HEK293 (cell line): ENCODE data around the gene MOSPD3.

Experiments
- CTCF ChIA-PET: fragments of 350-600 bp; formaldehyde crosslinking; extraction: SDS; loops from one replicate; lab custom pipeline; 2021; ENCODE audit warnings: antibody characterized with exemption; lab: Yijun Ruan, JAX
- POLR2A ChIA-PET: fragments of 300-600 bp; formaldehyde crosslinking; extraction: SDS; loops from one replicate; lab custom pipeline; 2020; ENCODE audit warnings: antibody characterized with exemption, inconsistent platforms; lab: Yijun Ruan, JAX
- H3K27ac ChIP-seq: fragments of 200-500 bp; sonication (Bioruptor generic); 2 replicates; pipeline ENCODE4 v1.5.1; 2014; ENCODE audit warnings: low read depth, low read length, control low read depth, inconsistent platforms; ENCODE audit errors: extremely low read depth
- H3K36me3 ChIP-seq, 2 experiments: fragments of 200-500 bp in 1 of 2; sonication (Bioruptor generic) in 1 of 2; 1 replicate in 1 of 2; 2 replicates in 1 of 2; pipeline ENCODE4 v1.5.1; 2014 to 2017; ENCODE audit warnings: inconsistent platforms in 2 of 2, low read length in 2 of 2; ENCODE audit not compliant: control insufficient read depth in 2 of 2, insufficient read depth in 1 of 2
- H3K4me1 ChIP-seq: fragments of 200-500 bp; sonication (Bioruptor generic); 2 replicates; pipeline ENCODE4 v1.5.1; 2014; ENCODE audit warnings: mild to moderate bottlenecking, low read length, inconsistent platforms; ENCODE audit not compliant: control insufficient read depth, insufficient read depth
- H3K4me3 ChIP-seq: 2 replicates; pipeline ENCODE4 v1.5.1; 2011; ENCODE audit warnings: low read depth, mild to moderate bottlenecking, control low read depth, low read length, moderate library complexity
- H3K9me3 ChIP-seq: fragments of 200-500 bp; sonication (Bioruptor generic); 2 replicates; pipeline ENCODE4 v1.5.1; 2014; ENCODE audit warnings: low read depth, low read length, inconsistent platforms; ENCODE audit not compliant: control insufficient read depth, insufficient read depth
- MYNN ChIP-seq: fragments of 450-650 bp; formaldehyde crosslinking; IDR thresholded peaks from 2 replicates; pipeline ENCODE4 v1.5.1; 2016; ENCODE audit warnings: missing biosample characterization, missing genetic modification characterization, borderline replicate concordance
- REPIN1 ChIP-seq: fragments of 450-650 bp; formaldehyde crosslinking; IDR thresholded peaks from 2 replicates; pipeline ENCODE4 v1.5.1; 2017; ENCODE audit warnings: missing biosample characterization, missing genetic modification characterization, low read depth
- YY1 ChIP-seq: fragments of 450-650 bp; formaldehyde crosslinking; IDR thresholded peaks from 2 replicates; pipeline ENCODE4 v1.5.1; 2018; ENCODE audit warnings: missing biosample characterization, missing genetic modification characterization
- ZBTB20 ChIP-seq: fragments of 450-650 bp; formaldehyde crosslinking; IDR thresholded peaks from 2 replicates; pipeline ENCODE4 v1.5.1; 2016; ENCODE audit warnings: missing biosample characterization, missing genetic modification characterization
- ZEB2 ChIP-seq: fragments of 450-650 bp; formaldehyde crosslinking; IDR thresholded peaks from 2 replicates; pipeline ENCODE4 v1.5.1; 2016; ENCODE audit warnings: missing biosample characterization, missing genetic modification characterization
- ZFP3 ChIP-seq: fragments of 450-650 bp; formaldehyde crosslinking; IDR thresholded peaks from 2 replicates; pipeline ENCODE4 v1.5.1; 2016; ENCODE audit warnings: low read depth, missing biosample characterization, missing genetic modification characterization
- ZNF10 ChIP-seq: fragments of 450-650 bp; formaldehyde crosslinking; IDR thresholded peaks from 2 replicates; pipeline ENCODE4 v1.5.1; 2017; ENCODE audit warnings: missing biosample characterization, missing genetic modification characterization
- ZNF146 ChIP-seq: fragments of 450-650 bp; formaldehyde crosslinking; IDR thresholded peaks from 2 replicates; pipeline ENCODE4 v1.5.1; 2016; ENCODE audit warnings: missing biosample characterization, missing genetic modification characterization
- ZNF174 ChIP-seq: fragments of 450-650 bp; formaldehyde crosslinking; IDR thresholded peaks from 2 replicates; pipeline ENCODE4 v1.5.0; 2017; ENCODE audit warnings: missing biosample characterization, mild to moderate bottlenecking, missing genetic modification characterization
- ZNF266 ChIP-seq: fragments of 450-650 bp; formaldehyde crosslinking; IDR thresholded peaks from 2 replicates; pipeline ENCODE4 v1.5.1; 2016; ENCODE audit warnings: missing biosample characterization, missing genetic modification characterization, low read depth
- ZNF274 ChIP-seq, 2 experiments: fragments of 200-500 bp in 1 of 2; fragments of 450-650 bp in 1 of 2; sonication (Bioruptor generic) in 1 of 2; formaldehyde crosslinking in 1 of 2; IDR thresholded peaks; 2 replicates each; pipeline versions ENCODE4 v1.5.1 to v1.6.1; 2014 to 2016; ENCODE audit warnings: borderline replicate concordance in 1 of 2, inconsistent platforms in 1 of 2, low read length in 1 of 2, missing biosample characterization in 1 of 2, missing genetic modification characterization in 1 of 2
- ZNF341 ChIP-seq: fragments of 450-650 bp; formaldehyde crosslinking; IDR thresholded peaks from 2 replicates; pipeline ENCODE4; 2016; ENCODE audit warnings: low read depth, missing biosample characterization, missing genetic modification characterization
- ZNF571 ChIP-seq: fragments of 450-650 bp; formaldehyde crosslinking; IDR thresholded peaks from 2 replicates; pipeline ENCODE4 v1.5.0; 2017; ENCODE audit warnings: missing biosample characterization, missing genetic modification characterization
- ZNF610 ChIP-seq: fragments of 450-650 bp; formaldehyde crosslinking; IDR thresholded peaks from 2 replicates; pipeline ENCODE4 v1.5.1; 2016; ENCODE audit warnings: missing biosample characterization, missing genetic modification characterization, borderline replicate concordance
- ZNF768 ChIP-seq: fragments of 450-650 bp; formaldehyde crosslinking; IDR thresholded peaks from 2 replicates; pipeline ENCODE4 v1.5.1; 2018; ENCODE audit warnings: missing biosample characterization, mild to moderate bottlenecking, missing genetic modification characterization
- ZNF792 ChIP-seq: fragments of 450-650 bp; formaldehyde crosslinking; IDR thresholded peaks from 2 replicates; pipeline ENCODE4 v1.5.1; 2016; ENCODE audit warnings: missing biosample characterization, missing genetic modification characterization
- TF ChIP-seq, protein P1 (sequence below): fragments of 450-650 bp; formaldehyde crosslinking; IDR thresholded peaks from 2 replicates; pipeline ENCODE4 v1.5.1; 2017; ENCODE audit warnings: missing biosample characterization, missing genetic modification characterization
- TF ChIP-seq, protein P2 (sequence below): fragments of 450-650 bp; formaldehyde crosslinking; IDR thresholded peaks from 2 replicates; pipeline ENCODE4 v1.5.1; 2016; ENCODE audit warnings: missing biosample characterization, missing genetic modification characterization
- TF ChIP-seq, protein P3 (sequence below): fragments of 450-650 bp; formaldehyde crosslinking; IDR thresholded peaks from 2 replicates; pipeline ENCODE4 v1.5.1; 2016; ENCODE audit warnings: missing biosample characterization, missing genetic modification characterization
- TF ChIP-seq, protein P4 (sequence below): fragments of 450-650 bp; formaldehyde crosslinking; IDR thresholded peaks from 2 replicates; pipeline ENCODE4 v1.5.1; 2016; ENCODE audit warnings: missing biosample characterization, missing genetic modification characterization, borderline replicate concordance
- TF ChIP-seq, protein P5 (sequence below): fragments of 450-650 bp; formaldehyde crosslinking; conservative IDR thresholded peaks from 2 replicates; pipeline ENCODE4 v1.5.1; 2016; ENCODE audit warnings: low read depth, missing biosample characterization, missing genetic modification characterization

The MOSPD3 gene

DNA sequence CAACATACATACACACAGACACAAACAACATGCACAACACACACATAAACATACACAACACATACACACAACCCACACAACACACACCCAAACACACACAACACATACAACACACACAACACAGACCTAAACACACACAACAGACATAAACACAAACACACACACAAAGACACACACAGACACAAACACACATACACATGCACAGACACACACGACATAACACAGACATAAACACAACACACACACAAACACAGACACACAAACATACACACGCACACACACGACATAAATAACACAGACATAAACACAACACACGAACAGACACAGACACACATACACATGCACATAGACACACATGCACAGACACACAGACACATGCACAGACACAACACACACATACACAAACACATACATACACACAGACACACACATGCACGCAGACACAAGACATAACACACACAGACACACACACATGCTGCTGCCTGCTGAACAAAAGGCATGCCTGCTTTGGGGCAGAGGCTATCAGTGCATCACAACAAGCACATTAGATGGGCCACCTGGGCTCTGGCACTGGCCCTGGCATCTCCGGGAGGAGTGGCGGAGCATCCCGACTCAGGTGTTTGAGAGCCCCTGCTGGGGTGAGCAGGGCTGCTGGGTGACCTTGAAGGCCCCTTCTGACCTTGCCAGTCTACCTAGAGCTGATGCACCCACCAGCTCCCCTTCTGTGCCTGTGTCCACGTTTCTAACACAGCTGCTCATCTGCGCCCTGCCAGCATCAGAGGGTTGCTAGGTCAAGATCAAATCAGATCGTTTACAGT is 31.7 kb upstream of the MOSPD3 start (continued):
- TF ChIP-seq, protein P1, sequence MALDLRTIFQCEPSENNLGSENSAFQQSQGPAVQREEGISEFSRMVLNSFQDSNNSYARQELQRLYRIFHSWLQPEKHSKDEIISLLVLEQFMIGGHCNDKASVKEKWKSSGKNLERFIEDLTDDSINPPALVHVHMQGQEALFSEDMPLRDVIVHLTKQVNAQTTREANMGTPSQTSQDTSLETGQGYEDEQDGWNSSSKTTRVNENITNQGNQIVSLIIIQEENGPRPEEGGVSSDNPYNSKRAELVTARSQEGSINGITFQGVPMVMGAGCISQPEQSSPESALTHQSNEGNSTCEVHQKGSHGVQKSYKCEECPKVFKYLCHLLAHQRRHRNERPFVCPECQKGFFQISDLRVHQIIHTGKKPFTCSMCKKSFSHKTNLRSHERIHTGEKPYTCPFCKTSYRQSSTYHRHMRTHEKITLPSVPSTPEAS (tag by site-specific recombination) = peak; percentile 92
- 0 out of 2 replicates have a peak, but pooled peaks have one; percentile 90 for TF ChIP-seq ZNF571 (tag by site-specific recombination)

DNA sequence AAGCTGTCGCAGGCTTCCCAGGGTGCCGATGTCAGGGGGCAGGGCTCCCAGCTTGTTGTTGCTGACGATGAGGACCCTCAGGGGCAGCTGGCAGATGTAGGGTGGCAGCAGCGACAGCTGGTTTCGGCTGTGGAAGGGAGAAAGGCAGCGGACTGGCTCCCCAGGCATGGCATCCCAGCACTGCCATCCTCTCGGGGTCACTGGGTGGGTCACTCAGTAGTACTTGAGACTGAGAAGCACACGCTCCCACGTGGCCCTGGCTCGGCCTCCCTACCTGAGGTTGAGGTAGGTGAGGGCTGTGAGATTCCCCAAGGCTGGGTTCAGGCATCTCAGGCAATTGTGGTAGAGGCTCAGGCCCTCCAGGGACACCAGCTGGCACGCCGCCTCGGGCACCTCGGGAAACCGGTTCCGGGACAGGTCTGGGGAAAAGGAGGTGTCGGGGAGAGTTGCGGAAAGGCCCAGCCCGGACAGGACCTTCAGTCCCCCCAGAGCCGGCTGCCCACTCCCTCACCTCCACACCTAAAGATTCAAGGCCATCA is 30.2 kb upstream of the MOSPD3 start:
- ChIA-PET CTCF (interaction anchor here (0.7 to 0.8 kb wide), 2 partner anchors 109 to 113 kb away, joined by 3 read pairs; no protein-coding TSS in a partner anchor), POLR2A (no interaction called here)
- H3K36me3 ChIP-seq = peaks cover 6 to 42% of the 10 kb centered on the region in 2 experiments; a peak in 2 of 3 replicates

DNA sequence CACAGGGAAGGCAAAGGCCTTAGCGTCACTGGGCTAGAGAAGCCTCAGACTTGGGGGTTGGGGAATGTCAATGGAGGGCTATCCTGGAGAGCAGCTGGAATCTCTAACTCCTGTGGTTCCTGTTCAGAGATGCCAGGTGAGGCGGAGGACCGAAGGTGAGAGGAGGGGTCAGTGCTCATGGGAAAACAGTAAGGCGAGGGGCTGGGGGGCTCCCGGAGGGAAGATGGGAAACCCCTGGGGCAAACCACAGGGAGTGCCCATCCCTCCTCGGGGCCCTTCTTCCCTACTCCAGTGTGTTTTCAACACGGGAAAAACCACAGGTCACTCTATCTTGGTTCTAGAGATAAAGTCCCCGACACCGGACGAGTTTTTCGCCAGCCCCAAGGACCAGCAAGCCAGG is 29.7 kb upstream of the MOSPD3 start:
- TF ChIP-seq ZFP3 (tag by site-specific recombination) (no peak), ZNF792 (tag by site-specific recombination) (no peak), ZNF174 (no peak), ZNF146 (no peak), ZBTB20 (tag by site-specific recombination) (no peak), YY1 (tag by site-specific recombination) (no peak), REPIN1 (tag by site-specific recombination) (no peak), ZNF768 (tag by site-specific recombination) (no peak), ZNF10 (no peak), ZEB2 (tag by site-specific recombination) (no peak), ZNF341 (tag by site-specific recombination) (no peak), ZNF610 (tag by site-specific recombination) (no peak), ZNF274 (IDR thresholded peaks at IDR 0.05; ENCODE audit: low read length) (no peak), ZNF274 (tag by site-specific recombination; IDR thresholded peaks at IDR 0.05; ENCODE audit: borderline replicate concordance) (no peak), ZNF266 (no peak)
- TF ChIP-seq, protein P2, sequence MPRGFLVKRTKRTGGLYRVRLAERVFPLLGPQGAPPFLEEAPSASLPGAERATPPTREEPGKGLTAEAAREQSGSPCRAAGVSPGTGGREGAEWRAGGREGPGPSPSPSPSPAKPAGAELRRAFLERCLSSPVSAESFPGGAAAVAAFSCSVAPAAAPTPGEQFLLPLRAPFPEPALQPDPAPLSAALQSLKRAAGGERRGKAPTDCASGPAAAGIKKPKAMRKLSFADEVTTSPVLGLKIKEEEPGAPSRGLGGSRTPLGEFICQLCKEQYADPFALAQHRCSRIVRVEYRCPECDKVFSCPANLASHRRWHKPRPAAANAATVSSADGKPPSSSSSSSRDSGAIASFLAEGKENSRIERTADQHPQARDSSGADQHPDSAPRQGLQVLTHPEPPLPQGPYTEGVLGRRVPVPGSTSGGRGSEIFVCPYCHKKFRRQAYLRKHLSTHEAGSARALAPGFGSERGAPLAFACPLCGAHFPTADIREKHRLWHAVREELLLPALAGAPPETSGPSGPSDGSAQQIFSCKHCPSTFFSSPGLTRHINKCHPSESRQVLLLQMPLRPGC (tag by site-specific recombination) = no peak
- TF ChIP-seq, protein P3, sequence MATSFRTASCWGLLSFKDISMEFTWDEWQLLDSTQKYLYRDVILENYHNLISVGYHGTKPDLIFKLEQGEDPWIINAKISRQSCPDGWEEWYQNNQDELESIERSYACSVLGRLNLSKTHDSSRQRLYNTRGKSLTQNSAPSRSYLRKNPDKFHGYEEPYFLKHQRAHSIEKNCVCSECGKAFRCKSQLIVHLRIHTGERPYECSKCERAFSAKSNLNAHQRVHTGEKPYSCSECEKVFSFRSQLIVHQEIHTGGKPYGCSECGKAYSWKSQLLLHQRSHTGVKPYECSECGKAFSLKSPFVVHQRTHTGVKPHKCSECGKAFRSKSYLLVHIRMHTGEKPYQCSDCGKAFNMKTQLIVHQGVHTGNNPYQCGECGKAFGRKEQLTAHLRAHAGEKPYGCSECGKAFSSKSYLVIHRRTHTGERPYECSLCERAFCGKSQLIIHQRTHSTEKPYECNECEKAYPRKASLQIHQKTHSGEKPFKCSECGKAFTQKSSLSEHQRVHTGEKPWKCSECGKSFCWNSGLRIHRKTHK (tag by site-specific recombination) = no peak
- TF ChIP-seq, protein P4, sequence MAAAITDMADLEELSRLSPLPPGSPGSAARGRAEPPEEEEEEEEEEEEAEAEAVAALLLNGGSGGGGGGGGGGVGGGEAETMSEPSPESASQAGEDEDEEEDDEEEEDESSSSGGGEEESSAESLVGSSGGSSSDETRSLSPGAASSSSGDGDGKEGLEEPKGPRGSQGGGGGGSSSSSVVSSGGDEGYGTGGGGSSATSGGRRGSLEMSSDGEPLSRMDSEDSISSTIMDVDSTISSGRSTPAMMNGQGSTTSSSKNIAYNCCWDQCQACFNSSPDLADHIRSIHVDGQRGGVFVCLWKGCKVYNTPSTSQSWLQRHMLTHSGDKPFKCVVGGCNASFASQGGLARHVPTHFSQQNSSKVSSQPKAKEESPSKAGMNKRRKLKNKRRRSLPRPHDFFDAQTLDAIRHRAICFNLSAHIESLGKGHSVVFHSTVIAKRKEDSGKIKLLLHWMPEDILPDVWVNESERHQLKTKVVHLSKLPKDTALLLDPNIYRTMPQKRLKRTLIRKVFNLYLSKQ (tag by site-specific recombination) = no peak
- TF ChIP-seq, protein P5, sequence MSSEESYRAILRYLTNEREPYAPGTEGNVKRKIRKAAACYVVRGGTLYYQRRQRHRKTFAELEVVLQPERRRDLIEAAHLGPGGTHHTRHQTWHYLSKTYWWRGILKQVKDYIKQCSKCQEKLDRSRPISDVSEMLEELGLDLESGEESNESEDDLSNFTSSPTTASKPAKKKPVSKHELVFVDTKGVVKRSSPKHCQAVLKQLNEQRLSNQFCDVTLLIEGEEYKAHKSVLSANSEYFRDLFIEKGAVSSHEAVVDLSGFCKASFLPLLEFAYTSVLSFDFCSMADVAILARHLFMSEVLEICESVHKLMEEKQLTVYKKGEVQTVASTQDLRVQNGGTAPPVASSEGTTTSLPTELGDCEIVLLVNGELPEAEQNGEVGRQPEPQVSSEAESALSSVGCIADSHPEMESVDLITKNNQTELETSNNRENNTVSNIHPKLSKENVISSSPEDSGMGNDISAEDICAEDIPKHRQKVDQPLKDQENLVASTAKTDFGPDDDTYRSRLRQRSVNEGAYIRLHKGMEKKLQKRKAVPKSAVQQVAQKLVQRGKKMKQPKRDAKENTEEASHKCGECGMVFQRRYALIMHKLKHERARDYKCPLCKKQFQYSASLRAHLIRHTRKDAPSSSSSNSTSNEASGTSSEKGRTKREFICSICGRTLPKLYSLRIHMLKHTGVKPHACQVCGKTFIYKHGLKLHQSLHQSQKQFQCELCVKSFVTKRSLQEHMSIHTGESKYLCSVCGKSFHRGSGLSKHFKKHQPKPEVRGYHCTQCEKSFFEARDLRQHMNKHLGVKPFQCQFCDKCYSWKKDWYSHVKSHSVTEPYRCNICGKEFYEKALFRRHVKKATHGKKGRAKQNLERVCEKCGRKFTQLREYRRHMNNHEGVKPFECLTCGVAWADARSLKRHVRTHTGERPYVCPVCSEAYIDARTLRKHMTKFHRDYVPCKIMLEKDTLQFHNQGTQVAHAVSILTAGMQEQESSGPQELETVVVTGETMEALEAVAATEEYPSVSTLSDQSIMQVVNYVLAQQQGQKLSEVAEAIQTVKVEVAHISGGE (tag by site-specific recombination) = no peak
- Histone ChIP-seq H3K4me3 (no peak overlapping the region), H3K36me3 (peaks cover 6 to 40% of the 10 kb centered on the region in 2 experiments; a peak in 2 of 3 replicates), H3K4me1 (peaks cover 12% of the 10 kb centered on the region), H3K9me3 (no peaks in the 10 kb centered on the region), H3K27ac (no peak overlapping the region)
- POLR2A ChIA-PET = no interaction called here
- CTCF ChIA-PET = interaction anchor here (0.8 kb wide), 2 partner anchors 114 to 132 kb away, joined by 3 read pairs; no protein-coding TSS in a partner anchor

More for the DNA sequence above, 30.2 kb upstream of the MOSPD3 start:
- H3K9me3 ChIP-seq = no peaks in the 10 kb centered on the region
- no peak overlapping the region for H3K27ac ChIP-seq
- H3K4me3 ChIP-seq = no peak overlapping the region
- peaks cover 12% of the 10 kb centered on the region for H3K4me1 ChIP-seq
- TF ChIP-seq MYNN (tag by site-specific recombination) = no peak
